Stomach (tissue), 9 donors: ENCODE results near the gene EEA1. TPM values are rescaled to one million over a fixed set of nuclear protein-coding genes. Genes with fewer than 3 reads are reported as not detected.

Experiments
- DNase-seq, 2 donors: peaks; one replicate each; pipeline versions ENCODE4 v3.0.0 to v3.0.0-alpha.2; 2013 to 2019
- H3K27ac ChIP-seq, 5 donors: fragments of 200-600 bp in 4 of 5; sonication (generic) in 4 of 5; one replicate each; pipeline ENCODE4 v1.5.1; 2013 to 2019; ENCODE audit warnings: mild to moderate bottlenecking in 1 of 5, moderate library complexity in 1 of 5
- H3K27me3 ChIP-seq, 3 donors: fragments of 200-600 bp; sonication (generic); one replicate each; pipeline ENCODE4 v1.5.1; 2017 to 2019; ENCODE audit warnings: mixed run types in 1 of 3
- H3K36me3 ChIP-seq, 4 donors: fragments of 200-600 bp; sonication (generic); 1 replicate in 3 of 4; 2 replicates in 1 of 4; pipeline ENCODE4 v1.5.1; 2016 to 2019
- H3K4me1 ChIP-seq, 4 donors: fragments of 200-600 bp; sonication (generic); one replicate each; pipeline ENCODE4 v1.5.1; 2016 to 2019
- H3K4me3 ChIP-seq, 4 donors: fragments of 200-600 bp; sonication (generic) in 3 of 4; one replicate each; pipeline ENCODE4 v1.5.1; 2016 to 2019; ENCODE audit warnings: mild to moderate bottlenecking in 1 of 4
- H3K9me3 ChIP-seq, 4 donors: fragments of 200-600 bp; sonication (generic); one replicate each; pipeline ENCODE4 v1.5.1; 2016 to 2019
- EP300 ChIP-seq: sonication (generic); formaldehyde crosslinking; IDR thresholded peaks from one replicate; pipeline ENCODE4 v1.6.1; 2017; ENCODE audit warnings: antibody characterized with exemption
- POLR2A ChIP-seq, 4 donors: fragments of 450-650 bp; IDR thresholded peaks; one replicate each; pipeline ENCODE4 v1.6.1; 2016; ENCODE audit warnings: antibody characterized with exemption in 4 of 4, control low read depth in 2 of 4, mild to moderate bottlenecking in 1 of 4, moderate library complexity in 1 of 4
- POLR2AphosphoS5 ChIP-seq, 3 donors: sonication (generic); formaldehyde crosslinking; IDR thresholded peaks; one replicate each; pipeline ENCODE4 v1.6.1; 2016; ENCODE audit warnings: antibody characterized with exemption in 3 of 3
- WGBS, 5 donors: extraction: QIAGEN DNeasy Blood & Tissue Kit in 3 of 5; methylation state at CpG; one replicate each; pipeline versions ENCODE4 v1.1.5 to v1.1.7; 2013 to 2018; 5-methylcytosine and 5-hydroxymethylcytosine counted together
- intact Hi-C: fragments of 100-400 bp; cut with DNase I; formaldehyde crosslinking; loops from one replicate; pipeline ENCODE4 v1.15.1; 2023; ENCODE audit warnings: low total_unique reads
- polyA plus RNA-seq, 3 donors: library from polyadenylated mRNA; stranded (reverse); fragments of 200-250 nt; gene quantifications; one replicate each; pipeline ENCODE4 v1.2.3, GENCODE V29; 2013
- total RNA-seq, 5 donors: library from RNA; depleted of rRNA; stranded (reverse); fragments of >200 nt; gene quantifications; one replicate each; pipeline versions ENCODE4 v1.1.0 to v1.2.3, GENCODE V29; 2014 to 2016
- TF ChIP-seq, protein P1 (sequence below), 7 experiments: fragments of 450-650 bp in 4 of 7; fragments of 200-600 bp in 3 of 7; sonication (generic) in 3 of 7; IDR thresholded peaks; one replicate each; pipeline ENCODE4 v1.5.1; 2016 to 2019; ENCODE audit warnings: antibody characterized with exemption in 7 of 7, control low read depth in 2 of 7, mild to moderate bottlenecking in 1 of 7
- donor health status: healthy with polysubstance abuse.
- donor health status: Bipolar disorder and iron deficiency.
- donor health status: healthy.

The EEA1 gene
- total and polyA plus RNA-seq, 8 donors, result 2.0 to 24.2 (median 10.8) TPM

DNA sequence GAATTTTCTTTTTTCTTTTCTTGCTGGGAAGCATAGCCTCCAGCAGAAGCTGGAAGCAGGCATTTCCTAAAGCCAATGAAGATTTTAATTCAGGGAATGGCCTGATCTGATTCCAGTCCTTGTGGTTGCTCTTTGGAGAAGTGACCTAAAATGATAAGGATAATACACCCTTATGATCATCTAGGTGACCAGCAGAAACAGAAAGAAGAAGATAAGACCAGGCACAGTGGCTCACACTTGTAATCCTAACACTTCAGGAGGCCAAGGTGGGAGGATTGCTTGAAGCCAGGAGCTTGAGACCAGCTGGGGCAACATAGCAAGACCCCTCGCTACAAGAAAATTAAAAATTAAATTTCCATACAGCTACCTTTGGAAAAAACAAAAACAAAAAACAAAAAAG is 51.2 kb downstream of the EEA1 start:
- H3K4me3 ChIP-seq, result no peak overlapping the region
- WGBS, 5 donors, result 97 to 100% (median 100%) methylated on average over 1 of the region's 1 CpG
- no peaks in the 10 kb centered on the region for H3K27me3 ChIP-seq
- H3K27ac ChIP-seq, result no peak overlapping the region
- H3K9me3 ChIP-seq, result no peaks in the 10 kb centered on the region
- H3K36me3 ChIP-seq, result peaks cover 0 to 34% (median 11%) of the 10 kb centered on the region in 4 donors
- TF ChIP-seq POLR2AphosphoS5 (IDR thresholded peaks at IDR 0.05) (no peak), POLR2A (IDR thresholded peaks at IDR 0.05) (no peak), EP300 (no peak)
- TF ChIP-seq, protein P1, sequence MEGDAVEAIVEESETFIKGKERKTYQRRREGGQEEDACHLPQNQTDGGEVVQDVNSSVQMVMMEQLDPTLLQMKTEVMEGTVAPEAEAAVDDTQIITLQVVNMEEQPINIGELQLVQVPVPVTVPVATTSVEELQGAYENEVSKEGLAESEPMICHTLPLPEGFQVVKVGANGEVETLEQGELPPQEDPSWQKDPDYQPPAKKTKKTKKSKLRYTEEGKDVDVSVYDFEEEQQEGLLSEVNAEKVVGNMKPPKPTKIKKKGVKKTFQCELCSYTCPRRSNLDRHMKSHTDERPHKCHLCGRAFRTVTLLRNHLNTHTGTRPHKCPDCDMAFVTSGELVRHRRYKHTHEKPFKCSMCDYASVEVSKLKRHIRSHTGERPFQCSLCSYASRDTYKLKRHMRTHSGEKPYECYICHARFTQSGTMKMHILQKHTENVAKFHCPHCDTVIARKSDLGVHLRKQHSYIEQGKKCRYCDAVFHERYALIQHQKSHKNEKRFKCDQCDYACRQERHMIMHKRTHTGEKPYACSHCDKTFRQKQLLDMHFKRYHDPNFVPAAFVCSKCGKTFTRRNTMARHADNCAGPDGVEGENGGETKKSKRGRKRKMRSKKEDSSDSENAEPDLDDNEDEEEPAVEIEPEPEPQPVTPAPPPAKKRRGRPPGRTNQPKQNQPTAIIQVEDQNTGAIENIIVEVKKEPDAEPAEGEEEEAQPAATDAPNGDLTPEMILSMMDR (IDR thresholded peaks at IDR 0.05), result no peak
- no peaks in the 10 kb centered on the region for H3K4me1 ChIP-seq
- intact Hi-C loops, result no loop called here
- DNase-seq, result no peak

DNA sequence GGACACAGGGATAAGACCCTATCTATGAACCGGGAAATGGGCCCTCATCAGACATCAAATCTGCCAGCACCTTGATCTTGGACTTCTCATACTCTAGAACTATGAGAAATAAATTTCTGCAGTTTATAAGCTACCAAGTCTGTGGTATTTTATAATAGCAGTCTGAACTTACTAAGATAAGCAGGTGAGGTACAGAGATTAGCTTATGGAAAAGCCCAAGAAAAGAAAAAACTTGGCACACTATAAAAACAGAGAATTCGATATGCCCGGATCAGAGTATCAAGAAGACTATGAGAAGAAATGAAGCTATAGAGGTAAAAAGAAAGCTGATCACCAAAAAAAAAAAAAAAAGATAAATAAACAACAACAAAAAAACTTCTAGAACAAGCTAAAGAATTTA is 52.6 kb downstream of the EEA1 start:
- H3K27ac ChIP-seq, result no peak overlapping the region
- no peaks in the 10 kb centered on the region for H3K9me3 ChIP-seq
- peaks cover 0 to 34% (median 11%) of the 10 kb centered on the region in 4 donors for H3K36me3 ChIP-seq
- no peak overlapping the region for H3K4me3 ChIP-seq
- intact Hi-C loops, result no loop called here
- 67 to 88% (median 72%) methylated on average over 3 of the region's 3 CpGs for WGBS, 5 donors
- H3K4me1 ChIP-seq, result peaks cover 0 to 4% (median 0%) of the 10 kb centered on the region in 4 donors
- TF ChIP-seq EP300 (no peak), POLR2AphosphoS5 (IDR thresholded peaks at IDR 0.05) (no peak), POLR2A (IDR thresholded peaks at IDR 0.05) (no peak)
- TF ChIP-seq, protein P1 (IDR thresholded peaks at IDR 0.05), result no peak
- H3K27me3 ChIP-seq, result no peaks in the 10 kb centered on the region
- no peak for DNase-seq

DNA sequence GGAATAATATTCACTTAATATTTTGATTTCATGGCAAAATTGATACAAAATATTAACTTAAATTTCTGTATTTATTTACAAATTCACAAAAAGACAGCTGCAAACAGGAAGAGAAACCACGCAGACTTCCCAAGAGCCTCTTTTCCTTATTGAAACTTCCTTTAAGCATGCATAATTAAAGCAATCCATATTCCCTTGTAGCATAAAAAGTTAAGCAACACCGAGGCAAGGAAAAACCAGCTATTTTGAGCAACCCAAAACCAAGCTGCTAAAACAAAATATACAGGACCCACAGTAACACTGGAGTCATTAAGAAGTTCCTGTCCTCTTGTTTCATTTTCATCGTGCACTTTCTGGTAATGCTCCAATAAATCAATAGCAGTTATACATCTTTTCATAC is 58.0 kb downstream of the EEA1 start:
- Histone ChIP-seq H3K9me3 (no peaks in the 10 kb centered on the region), H3K36me3 (no peaks in the 10 kb centered on the region), H3K27me3 (no peaks in the 10 kb centered on the region), H3K27ac (no peak overlapping the region), H3K4me1 (peaks cover 0 to 9% (median 0%) of the 10 kb centered on the region in 4 donors), H3K4me3 (no peak overlapping the region)
- intact Hi-C loops, result no loop called here
- 45 to 61% (median 57%) methylated on average over 3 of the region's 3 CpGs for WGBS, 5 donors
- no peak for TF ChIP-seq POLR2AphosphoS5 (IDR thresholded peaks at IDR 0.05)
- TF ChIP-seq, protein P1 (IDR thresholded peaks at IDR 0.05), result no peak
- DNase-seq, result no peak

DNA sequence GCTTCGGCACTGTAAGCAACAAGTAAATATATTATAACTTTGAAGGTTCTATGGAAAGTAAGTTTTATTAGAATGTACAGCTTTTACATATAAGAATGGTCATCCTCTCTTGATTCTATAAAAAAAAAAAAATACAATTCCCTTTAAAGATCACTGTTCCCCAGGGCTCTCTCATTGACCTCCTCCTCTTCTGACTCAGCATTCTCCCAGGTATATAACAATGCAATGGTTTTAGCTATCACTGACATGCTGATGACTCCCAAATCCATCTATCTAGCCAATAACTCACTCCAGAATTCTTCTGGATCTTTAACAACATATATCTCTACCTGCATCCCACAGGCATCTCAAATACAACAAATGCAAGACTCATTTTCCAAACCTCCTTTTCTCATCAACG is 62.7 kb downstream of the EEA1 start:
- H3K4me1 ChIP-seq, result peaks cover 0 to 4% (median 0%) of the 10 kb centered on the region in 4 donors
- no peak for DNase-seq
- no peaks in the 10 kb centered on the region for H3K9me3 ChIP-seq
- H3K27ac ChIP-seq, result no peak overlapping the region
- H3K4me3 ChIP-seq, result no peak overlapping the region
- no peaks in the 10 kb centered on the region for H3K27me3 ChIP-seq
- WGBS, 5 donors, result 95 to 100% (median 98%) methylated on average over 2 of the region's 2 CpGs
- TF ChIP-seq, protein P1 (IDR thresholded peaks at IDR 0.05), result no peak
- no peak for TF ChIP-seq POLR2AphosphoS5 (IDR thresholded peaks at IDR 0.05)
- TF ChIP-seq POLR2A (IDR thresholded peaks at IDR 0.05), result no peak
- no peak for TF ChIP-seq EP300
- intact Hi-C loops, result no loop called here
- H3K36me3 ChIP-seq, result peaks cover 0 to 19% (median 13%) of the 10 kb centered on the region in 4 donors
